ENCODE results near the gene HNRNPH3.
A peak's percentile ranks its signal among the peaks of the same experiment; 100 is the strongest.

Gene HNRNPH3

GRCh38 chr10:68332259-68333057 is 594 bp downstream of the HNRNPH3 start, which contains the start of gene PBLD:
Gene PBLD, minus strand, starts transcription at chr10:68332928. Its CDS starts 26,084 bp downstream, at chr10:68306844.
- DNase-seq: peak; percentile 64

DNA sequence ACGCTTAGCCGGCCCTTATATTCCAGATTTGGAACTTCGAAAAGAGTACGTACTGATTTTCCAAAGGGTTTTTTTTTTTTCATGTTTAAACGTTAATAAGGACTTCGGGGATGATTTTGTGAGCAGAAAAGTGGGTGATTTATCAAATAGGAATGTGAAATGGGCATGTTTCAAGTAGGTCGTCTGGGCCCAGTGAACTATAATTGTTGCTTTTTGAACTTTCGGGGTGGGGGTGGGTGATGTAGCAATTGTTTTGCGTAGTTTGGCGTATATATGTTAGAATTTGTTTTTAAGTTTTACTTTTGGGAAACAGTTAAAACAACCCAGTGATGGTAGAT is 1.2 kb downstream of the HNRNPH3 start:
- DNase-seq: no peak

- no peak for DNase-seq
Measured at GRCh38 chr10:68333440-68334431, 1.9 kb downstream of the HNRNPH3 start.

DNA sequence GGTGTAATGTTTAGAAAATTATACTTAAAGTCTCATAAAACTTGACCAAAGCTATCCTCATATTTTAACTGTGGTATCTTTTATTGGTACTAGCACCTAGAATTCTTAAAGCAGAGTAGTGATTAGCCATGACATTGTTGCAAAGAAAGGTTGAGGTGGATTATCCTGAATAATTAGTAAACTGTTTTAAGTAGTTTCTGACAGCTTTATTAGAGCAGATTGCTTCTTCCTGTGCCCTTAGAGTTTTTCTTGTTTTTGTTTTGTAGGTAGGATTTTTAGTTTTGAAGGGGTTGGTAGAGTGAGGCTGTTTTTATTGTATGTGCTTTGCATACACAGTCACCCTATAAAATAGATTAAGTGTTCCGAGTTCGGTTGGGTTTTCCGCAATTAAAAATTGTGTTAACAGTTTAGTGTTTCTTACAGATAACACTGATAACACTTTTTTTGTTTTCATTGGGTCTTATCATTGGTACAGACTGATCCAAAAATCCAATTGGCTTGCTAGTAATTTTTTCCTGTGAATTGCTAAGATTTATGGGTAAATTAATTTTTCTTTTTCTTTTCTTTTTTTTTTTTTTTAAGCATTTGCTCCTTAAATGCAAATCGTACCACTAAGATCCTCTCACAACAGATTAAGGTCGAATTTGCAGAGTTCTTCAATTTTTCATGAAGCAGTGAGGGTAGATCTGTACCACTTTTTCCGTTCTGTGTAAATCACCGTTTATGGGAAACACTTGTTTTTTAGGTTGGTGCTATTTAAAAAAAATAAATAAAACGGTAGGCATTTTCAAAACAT is 3.0 kb downstream of the HNRNPH3 start:
- DNase-seq: no peak

- DNase-seq: no peak
Measured at GRCh38 chr10:68336754-68337351, 5.0 kb downstream of the HNRNPH3 start.

DNA sequence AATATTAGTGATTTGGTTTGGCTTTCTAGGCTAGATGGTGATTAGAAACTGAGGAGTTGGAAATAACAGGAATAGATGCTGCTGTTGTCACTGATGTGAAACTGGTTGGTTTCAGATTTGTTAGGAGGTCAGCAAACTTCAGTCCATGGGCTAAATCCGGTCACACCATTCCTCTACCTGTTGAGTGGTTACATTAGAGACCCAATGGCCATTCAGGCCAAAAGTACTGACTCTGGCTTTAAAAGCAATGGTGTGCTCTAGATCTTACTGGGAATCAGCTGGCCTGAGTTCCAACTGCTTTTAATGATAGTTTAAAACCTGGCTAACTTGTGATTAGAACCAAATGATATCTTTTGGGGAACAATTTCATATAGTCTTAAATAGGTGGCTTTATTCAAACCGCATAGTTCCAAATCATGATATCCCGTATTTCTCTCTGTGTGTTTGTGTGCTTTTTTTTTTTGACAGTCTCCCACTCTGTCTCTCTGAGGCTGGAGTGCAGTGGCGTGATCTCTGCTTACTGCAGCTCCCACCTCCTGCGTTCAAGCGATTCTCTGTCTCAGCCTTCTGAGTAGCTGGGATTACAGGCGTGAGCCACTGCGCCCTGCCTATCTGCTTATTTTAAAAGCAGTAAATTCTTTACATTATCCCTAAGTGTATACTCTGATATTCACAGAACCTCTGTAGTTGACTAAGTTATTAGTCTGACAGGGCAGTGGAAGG is 8.7 kb downstream of the HNRNPH3 start:
- no peak for DNase-seq

GRCh38 chr10:68342909-68343516 is 11.1 kb downstream of the HNRNPH3 start:
- DNase-seq: no peak

DNA sequence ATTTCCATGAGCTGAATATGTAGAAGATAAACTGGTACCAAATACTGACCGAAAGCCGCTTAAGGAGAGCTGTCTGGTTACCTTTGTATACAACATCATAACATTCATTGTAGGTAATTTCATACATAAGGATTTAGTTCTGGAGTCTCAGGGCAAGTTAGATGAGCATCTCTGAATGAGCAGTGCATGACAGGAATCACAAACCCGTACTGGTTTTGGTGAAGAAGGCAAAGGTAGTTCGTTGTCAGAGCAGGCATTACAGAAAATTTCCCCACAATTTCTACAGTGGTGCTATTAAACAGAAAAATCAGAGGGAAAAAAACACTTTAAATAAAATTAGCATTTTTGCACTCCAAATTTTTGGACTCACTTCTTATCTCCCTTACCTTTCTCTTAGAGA is 13.8 kb downstream of the HNRNPH3 start:
- DNase-seq: no peak

DNA sequence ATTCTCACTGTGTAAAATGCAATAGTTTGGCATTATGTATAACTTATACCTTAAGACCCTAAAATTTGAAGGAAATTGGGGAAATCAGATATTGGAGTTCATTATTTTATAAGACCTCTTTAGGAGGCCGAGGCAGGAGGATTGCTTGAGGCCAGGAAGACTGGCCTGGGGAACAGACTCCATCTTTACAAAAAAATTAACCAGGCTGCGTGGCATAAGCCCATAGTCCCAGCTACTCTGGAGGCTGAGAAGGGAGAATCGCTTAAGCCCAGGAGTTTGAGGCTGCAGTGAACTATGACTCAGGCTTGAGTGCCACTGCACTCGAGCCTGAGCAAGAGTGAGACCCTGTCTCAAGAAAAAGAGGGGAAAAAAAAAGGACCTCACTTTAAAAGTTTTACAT is 14.9 kb downstream of the HNRNPH3 start:
- DNase-seq: no peak

DNA sequence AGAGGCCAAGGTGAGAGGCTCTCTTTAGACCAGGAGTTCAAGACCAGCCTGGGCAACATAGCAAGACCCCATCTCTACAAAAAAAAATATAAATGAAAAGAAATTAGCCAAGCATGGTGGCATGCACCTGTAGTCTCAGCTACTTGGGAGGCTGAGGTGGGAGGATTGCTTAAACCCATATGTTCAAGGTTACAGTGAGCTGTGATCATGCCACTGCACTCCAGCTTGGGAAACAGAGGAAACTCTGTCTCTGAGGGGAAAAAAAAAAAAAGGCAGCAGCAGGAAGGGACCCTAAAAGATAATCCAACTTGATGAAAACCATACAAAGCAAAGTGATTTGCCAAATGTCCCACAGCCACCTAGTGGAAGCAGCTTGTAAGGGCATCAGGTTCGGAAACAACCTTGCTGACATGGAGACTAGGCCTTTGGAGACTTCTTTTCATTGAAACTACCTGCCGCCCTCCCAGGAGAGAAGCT is 16.4 kb downstream of the HNRNPH3 start:
- DNase-seq: peak; percentile 36

GRCh38 chr10:68353537-68353936 is 21.7 kb downstream of the HNRNPH3 start:
- DNase-seq: no peak

DNA sequence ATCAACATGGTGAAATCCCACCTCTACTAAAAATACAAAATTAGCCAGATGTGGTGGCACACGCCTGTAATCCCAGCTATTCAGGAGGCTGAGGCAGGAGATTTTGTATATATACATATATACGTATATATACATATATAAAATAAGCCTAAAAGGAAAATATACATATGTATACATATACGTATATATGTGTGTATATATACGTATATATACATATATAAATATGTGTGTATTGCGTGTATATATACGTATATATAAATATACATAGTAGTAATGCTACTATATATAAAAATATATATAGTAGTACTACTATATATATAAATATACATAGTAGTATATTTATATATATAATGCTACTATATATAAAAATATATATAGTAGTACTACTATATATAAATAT is 27.3 kb downstream of the HNRNPH3 start:
- no peak for DNase-seq

DNA sequence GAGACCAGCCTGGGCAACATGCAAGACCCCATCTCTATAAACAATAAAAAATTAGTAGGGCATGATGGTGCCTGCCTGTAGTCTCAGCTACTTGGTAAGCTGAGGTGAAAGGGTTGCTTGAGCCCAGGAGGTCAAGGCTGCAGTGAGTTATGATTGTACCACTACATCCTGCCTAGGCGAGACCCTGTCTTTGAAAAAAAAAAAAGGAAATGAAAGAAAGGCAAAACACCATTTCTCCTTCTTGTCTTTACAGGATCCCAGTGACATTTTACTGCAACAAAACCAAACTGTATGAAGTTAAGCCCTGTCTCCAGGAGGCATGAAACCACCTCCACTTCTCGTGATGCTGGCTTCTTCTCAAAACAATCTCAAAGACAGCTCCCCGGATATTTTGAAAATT is 30.7 kb downstream of the HNRNPH3 start:
- no peak for DNase-seq

DNA sequence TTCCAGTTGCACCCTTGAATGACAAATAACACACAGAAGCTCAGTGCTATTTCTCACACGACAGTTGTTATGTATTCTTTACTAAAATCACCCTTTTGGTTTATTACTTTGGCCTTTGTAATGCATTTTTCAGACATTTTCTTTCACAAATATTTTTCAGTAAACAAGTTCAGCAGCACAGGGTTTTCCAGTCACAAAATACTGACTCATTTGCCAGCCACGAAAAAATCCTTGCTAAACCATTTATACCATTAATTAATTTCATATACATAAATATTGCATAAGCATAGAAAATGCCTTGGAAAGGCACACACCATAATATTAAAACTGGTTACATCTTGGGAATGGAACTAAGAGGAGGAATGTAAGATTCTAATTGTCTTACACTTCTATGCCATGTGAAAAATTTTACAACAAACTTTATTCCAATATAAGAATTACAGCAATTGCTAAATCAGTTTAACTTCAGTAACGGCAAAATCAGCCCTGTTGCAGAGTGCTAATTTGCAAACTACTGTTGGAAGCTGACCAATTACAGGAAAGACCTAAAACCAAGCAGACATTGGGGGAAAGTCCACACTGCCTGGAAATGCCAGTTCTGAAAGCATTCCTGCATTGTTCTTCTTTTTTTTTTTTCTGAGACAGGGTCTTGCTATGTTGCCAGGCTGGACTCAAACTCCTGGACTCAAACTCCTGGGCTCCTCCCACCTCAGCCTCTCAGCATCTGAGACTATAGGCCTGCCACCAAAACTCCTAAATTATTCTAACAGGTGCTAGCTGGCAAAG is 32.4 kb downstream of the HNRNPH3 start:
- no peak for DNase-seq

DNA sequence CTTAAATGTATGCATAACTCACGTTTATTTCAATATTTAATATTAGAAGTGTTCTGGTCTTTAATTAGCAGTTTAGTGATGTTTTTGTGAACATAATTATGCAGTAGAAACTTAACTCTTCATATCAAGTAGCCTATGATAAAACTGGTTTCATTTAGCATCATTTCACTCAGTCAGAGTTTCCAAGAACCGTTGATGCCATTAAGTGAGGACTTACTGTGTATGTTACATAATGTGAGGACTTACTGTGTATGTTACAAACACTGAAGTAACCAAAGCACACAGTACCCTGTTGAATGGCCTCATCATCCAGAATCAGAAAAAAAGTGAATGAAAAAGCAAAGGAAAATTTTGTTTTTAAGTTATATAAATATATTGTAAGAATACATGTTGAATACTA is 33.7 kb downstream of the HNRNPH3 start:
- DNase-seq: no peak

DNA sequence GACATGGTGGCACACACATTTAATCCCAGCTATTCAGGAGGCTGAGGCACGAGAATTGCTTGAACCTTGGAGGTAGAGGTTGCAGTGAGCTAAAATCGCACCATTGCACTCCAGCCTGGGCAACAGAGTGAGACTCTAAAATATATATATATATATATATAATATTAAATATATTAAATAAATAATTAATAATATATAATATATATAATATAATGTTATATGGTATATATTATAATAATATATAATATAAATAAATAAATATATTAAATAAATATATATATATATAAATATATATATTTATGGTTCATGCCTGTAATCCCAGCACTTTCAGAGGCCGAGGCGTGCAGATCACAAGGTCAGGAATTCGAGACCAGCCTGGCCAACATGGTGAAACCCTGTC is 34.7 kb downstream of the HNRNPH3 start:
- DNase-seq: no peak

GRCh38 chr10:68367121-68367520 is 35.3 kb downstream of the HNRNPH3 start:
- DNase-seq: no peak

DNA sequence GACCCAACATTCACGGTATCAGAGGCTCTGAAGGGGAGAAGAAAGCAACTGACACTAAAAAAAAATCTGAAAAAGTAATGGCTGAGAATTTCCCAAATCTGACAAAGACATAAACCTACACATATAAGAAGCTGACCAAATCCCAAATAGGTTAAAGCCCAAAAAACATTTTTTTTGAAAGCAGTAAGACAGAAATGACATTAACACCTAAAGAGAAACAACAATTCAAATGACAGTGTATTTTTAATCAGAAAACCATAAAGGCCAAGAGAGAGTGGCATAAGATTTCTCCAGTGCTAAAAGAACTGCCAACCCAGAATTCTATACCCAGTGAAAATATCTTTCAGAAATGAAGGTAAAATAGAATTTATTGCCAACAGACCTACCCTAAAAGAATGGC is 39.7 kb downstream of the HNRNPH3 start:
- DNase-seq: no peak

DNA sequence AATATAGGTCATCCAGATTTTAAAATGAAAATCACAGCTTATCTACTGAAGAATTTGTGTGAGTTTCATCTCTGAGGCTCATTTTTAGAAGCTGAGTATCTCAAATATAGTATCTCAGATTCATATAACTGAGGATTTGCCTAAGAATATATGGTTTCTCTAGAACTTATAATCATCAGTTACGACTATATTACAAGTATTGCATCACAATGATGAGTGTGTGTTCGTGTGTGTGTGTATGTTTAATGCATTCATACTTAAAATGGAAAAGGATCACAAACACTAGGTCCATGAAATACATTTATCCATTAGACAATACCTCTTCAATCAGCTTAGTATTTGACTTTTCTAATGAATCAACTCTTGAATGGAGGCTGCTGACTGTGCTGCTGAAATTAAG is 53.9 kb downstream of the HNRNPH3 start:
- no peak for DNase-seq
